Loucy (cell line): Measurements from ENCODE around the gene NBPF11.
"Not testable (repeated sequence)": the region's sequence is repeated elsewhere in the genome, so short reads cannot be mapped to it uniquely, and the experiment has no call there.

ENCODE experiments used
- CTCF ChIP-seq: fragments of 200-600 bp; sonication (generic); conservative IDR thresholded peaks from 2 replicates; pipeline ENCODE4 v1.5.1; 2014; ENCODE audit warnings: mild to moderate bottlenecking, antibody characterized with exemption, low read length
- EZH2phosphoT487 ChIP-seq: fragments of 200-600 bp; IDR thresholded peaks from 2 replicates; pipeline ENCODE4 v1.6.1; 2018; ENCODE audit warnings: antibody characterized with exemption, mild to moderate bottlenecking, moderate library complexity, borderline replicate concordance

GRCh38 chr1:148195115-148195514 lies 43.0 kb upstream of the NBPF11 start:
- not testable (repeated sequence) for TF ChIP-seq CTCF, EZH2phosphoT487
